HG02943 (cell line): ENCODE results near the gene CHN2.

Experiments
- ATAC-seq: cut with Tn5 transposase; IDR thresholded peaks from one replicate; pipeline ENCODE4 v1.9.1; 2021; ENCODE audit warnings: mild to moderate bottlenecking, low read depth, moderate library complexity; ENCODE audit not compliant: unreplicated experiment

The CHN2 gene

DNA sequence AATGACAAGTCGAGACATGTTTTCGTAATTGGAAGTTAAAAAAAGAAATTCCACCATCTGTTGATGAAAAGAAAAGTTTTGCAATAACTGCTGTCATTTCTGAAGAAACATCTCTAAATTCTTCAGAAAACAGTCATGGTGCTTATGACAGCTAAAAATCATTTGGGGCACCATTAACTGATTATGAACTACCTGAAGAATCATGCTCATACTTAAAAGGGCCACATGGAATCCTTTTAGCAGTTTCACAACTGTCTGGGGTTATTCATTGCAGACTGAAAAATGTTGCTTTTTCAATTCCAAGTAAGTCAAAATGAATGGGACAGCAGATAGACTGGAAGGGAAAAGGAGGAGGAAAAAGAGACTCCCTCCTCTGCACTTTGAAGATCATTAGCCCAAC lies 134.2 kb downstream of the CHN2 start:
- ATAC-seq = no peak

DNA sequence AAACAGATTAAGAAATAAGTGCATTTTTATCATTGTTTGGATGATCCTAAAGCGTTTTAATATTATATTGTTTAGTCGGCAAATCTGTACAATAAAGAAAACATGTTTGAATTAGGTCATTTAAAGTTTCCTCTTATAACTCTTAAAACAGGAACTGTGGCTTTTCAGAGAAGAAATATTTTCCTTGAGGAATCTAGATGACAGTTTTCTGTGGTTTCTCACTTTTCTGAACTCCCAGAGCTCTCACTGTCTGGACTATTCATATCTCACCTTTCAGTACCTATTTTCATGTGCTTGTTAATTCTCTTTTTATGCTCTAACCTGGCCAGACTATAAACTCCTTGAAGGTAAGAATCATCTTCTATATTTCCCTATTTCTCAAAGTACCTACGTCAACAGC lies 135.1 kb downstream of the CHN2 start:
- ATAC-seq = no peak

DNA sequence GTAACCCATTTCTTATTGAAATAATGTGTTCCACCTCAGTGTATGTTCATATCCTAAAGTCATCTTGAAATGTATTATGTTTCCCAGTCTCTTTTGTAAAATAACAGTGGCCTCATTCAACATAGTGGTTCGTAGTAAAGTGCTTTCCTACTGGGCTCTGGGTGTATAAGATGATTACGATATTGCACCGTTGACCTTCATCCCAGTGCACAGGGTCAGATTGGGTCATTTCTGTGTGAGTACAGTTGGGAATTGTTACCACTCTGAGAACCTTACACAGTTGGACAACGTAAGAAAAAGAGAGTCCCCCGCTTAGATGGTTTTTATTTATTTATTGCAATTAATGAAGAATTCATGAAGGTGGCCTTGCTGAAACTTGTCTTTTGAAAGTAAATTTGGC lies 135.6 kb downstream of the CHN2 start:
- no peak for ATAC-seq

DNA sequence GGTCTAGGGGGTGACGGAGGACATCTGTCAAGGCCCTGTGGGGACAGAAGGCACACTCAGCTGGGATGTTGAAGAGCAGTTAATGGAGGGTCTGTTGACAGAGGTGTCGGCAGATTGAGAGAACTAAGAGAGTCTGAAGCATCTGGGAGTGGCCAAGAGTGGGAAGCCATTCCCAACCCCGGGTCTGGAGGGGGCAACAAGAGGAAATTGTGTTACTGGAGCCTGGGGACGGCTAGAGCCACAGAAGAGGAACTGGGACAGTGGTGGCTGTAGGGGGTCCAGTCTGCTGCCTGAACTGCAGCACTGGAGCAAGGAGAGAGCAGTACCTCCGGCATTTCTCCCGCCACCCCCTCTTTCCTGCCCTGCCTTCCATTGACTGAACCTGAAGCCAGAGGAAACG lies 136.6 kb downstream of the CHN2 start:
- ATAC-seq = no peak

DNA sequence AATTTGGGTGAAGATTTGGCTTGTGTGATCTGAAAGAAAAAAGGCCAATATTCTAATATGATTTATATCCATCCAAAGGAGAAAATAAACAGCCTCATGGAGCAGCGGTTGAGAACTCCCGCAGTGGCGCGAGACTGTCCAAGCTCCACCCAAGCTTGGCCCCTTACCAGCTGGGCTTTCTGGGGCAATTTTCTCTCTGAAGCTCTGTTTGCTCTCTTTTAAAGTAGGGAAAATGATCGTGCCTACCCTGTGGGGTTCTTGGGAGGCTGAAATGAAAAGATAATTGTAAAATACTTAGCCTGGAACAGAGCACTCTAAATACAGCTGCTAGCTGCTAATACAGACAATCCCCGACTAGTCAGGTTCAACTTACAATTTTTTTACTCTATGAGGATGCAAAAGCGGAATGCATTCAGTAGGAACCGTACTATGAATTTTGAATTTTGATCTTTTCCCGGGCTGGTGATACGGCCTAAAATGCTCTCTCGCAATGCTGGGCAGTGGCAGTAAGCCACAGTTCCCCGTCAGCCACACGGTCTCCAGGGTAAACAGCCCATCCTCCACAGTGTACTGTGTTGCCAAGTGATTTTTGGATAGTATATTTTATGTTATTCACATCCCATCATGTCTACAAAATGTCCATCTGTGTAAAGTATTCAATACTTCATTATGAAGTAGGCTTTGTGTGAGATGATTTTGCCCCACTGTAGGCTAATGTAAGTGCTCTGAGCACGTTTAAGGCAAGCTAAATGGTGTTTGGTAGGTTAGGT lies 137.7 kb downstream of the CHN2 start:
- ATAC-seq = no peak

DNA sequence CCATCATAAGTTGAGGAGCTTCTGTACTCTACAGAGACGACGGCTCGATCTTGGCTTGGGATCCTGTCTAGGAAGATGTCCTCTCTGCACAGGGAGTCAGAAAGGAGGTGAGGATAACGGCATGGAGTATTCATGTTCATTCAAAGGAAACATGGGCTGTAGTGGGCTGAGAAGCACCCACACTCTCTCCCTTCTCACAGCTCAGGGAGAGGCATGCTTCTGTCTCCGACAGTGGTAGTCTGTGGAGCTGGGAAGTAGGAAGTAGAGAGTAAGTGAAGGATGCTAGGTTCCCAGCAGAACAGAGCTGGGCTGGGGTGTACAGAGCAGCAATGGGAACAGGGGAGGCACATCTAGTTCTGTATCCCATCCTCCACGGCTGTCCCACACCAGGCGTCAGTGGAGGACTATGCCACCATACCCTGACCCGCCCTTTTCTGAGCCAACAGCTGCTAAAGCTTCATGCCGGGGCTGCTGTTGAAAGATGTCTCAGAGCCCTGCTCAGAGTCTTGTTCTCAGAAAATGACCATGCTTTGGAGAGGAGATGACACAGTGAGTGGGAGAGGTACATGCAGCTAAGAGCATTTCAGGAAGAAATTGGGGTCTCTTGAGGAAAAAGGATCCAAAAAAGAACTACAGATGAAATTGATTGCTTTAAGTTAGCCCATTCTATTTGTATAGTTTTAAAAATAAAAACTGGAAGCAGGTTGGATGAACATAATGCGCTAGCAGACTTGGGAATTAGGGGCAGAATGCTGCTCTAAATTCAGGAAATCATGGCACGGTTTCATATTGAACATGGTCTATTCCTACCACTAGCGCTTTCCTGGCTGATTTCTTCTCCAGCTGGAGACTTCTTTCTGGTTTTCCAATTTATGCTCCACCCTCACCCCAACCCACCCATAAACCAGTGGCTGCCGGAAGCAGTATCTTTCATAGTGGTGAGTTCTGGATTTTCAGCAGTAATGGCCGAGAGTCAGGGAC lies 138.6 kb downstream of the CHN2 start:
- no peak for ATAC-seq

DNA sequence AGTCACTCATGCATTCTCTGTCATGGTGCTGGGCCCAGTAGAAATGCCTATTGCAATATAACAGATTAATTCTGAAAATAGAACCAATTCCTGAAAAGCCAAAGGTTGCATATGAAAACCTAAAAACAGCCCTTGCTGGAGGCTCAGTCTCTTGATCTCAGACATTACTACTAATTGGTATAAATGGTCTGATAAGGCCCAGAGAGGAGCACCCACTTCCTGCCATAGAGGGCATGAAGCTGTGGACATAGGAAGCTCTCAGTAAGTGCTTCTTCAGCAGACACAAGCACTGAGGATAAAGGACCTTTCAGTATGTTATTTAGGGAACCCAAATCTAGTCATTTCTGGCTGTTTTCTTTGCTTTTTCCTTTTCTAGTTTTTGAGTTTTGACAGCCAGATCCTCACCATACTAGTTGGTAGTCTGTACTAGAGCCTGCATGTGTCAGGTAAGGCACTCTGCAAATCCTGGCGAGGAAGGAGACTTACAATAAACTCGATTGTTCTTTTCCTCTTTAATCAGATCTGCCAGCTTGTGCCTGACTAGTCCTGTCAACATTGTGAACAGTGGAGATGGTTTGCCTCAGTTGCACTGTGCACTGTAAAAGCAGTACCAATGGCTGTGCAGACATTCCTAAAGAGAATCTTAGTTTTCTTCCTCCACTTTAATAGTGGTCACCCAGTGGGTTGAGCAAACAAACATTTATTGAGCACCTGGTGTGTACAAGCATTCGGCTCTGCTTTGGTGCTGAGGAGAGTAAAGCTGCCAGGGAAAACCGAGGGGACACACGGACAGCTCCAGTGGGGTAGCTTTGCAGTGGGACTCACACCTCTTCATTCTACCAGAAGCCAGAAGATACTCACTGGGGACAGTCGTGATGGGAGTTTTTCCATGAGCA lies 140.9 kb downstream of the CHN2 start:
- no peak for ATAC-seq

DNA sequence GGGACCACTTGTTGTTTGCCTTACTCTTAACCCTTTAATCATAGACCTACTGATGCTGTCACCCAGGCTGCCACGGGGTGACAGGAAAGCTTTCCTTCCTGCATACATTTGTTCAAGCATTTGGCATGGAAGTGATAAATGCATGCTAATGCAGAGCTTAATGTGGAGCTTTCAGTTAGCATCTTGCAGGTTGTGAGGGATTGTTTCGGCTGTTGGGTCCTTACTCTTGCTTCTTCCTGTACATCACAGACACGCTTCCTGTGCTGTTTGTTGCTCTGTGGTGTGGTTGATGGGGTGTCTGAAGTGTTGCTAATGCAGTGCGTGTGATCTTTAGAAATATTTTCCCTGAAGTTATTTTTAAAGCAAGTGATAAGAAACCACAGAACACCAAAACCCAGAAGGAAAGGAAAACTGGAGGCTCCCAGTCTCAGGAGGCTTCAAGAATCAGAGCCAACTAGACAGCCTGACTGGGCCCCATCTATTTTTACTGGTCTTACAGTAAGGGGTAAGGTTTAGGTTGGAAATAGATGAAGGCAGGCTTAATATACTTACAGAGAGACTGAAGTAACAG lies 143.1 kb downstream of the CHN2 start:
- ATAC-seq = no peak

DNA sequence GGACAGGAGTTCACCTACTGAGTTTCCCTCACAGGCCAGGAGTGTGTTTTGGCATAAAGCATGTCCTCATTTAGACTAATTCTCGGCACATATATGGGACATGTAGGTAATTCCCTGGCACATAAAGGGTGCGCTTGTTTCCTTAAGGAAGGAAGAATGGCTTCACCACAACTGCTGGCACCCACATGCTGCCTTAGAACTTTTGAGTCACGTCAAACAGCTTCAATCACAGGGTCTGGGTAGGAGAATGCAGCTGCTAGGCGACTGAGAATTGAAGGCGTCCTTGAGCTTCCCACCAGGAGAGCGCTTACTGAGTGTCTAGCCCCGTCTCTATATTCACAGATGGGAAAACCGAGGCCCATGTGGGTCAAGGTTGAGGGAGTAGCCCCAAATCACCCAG lies 146.1 kb downstream of the CHN2 start:
- ATAC-seq = no peak

DNA sequence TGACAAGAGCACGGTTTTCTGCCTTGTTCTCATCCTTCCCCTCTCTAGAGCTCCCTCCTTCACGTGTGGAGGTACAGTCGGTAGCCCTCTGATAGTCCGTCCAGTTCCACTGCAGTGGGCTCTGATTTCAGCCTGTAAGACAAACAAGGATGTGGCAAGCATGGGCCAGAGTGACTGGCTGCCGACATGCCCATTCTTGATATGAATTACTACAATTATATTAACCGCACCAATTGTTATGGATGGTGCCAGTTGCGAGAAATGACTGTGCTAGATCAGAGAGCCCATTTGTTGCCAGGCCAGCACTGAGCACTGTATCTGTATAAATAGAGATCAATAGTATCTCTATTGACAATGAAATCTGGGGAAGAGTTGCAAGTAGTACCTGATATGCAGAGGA lies 146.6 kb downstream of the CHN2 start:
- ATAC-seq = no peak

DNA sequence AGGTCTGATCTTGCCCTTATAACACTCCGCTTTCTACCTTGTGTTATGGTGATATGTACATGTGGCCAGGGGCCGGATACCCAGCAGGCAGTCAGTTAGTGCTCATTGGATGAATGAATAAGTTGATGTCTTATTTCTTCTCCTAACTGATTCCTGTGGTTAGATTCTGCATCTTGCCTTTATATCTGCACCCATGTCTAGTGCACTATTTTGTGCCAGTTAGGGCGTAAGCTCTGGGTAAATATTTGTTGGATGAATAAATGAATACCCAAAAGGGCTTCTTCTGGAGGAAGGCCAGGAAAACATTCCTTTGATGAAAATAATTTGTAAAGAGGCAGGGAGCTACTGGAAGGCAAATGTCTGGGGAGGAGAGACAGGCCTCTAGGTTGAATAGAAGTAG lies 148.2 kb downstream of the CHN2 start:
- ATAC-seq = no peak

DNA sequence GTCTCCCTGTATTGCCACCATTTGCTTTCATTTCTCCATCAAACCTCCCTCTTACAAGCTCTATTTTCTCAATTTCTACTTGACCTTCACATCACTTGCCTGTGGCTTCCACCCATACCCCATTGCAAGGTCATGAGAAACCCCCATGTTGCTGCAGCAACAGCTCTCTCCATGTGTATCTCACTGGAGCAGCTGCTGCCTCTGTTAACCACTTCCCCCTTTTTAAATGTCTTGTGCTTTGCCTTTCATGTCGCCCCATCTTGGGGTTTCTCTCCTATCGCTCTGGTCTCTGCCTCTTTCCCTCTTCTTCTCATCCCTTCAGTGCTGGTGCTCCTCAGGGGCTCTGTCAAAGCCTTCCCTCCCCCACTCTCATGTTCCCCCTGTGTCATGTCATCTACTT lies 148.8 kb downstream of the CHN2 start:
- ATAC-seq = no peak

DNA sequence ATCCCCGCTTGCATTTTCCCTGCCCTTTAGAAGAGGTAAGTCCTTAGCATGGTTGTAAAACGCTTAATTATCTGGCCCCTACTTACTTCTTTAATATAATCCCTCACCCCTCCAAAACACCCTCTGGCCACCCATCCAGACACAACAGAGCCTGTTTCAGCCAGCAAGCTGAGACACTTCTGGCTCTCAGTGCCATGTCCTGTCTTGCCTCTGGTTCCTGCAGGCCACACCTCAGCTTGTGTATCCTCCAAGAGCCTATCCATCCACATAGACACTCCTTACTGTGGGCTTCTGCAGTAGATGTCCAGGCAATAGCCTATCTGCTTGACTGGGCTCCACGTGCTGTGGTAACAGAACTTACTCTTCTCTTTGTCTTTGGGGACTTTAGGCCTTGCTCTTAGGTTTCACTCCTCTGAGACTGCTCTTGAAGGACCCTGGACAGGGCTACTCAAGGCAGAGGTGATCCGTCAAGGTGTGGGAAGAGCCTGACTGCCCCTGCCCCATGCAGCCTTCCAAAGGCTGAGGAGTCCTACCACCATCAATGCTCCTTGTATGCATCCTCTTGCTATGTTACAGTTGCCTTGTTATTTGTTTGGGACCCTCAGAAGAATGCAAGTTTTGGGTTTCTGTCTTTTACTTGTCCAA lies 149.9 kb downstream of the CHN2 start:
- ATAC-seq = no peak

DNA sequence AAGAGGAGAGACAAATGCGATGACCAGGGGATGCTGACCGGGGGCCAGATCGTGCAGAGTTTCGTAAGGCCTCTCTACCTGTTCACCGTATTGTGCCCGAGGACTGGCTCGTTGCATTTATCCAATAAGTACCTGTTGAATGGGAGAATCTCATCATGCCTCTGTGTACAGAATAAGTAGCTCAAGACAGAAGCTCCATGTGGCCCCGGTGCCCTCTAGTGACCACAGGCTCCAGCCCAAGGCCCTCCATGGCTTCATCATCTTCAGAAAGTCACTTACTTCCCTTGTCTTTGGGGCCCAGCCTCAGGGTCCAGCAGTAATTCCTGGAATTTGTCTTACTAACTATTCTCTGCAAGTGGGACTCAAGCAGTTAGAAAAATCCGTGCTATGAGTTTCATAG lies 151.0 kb downstream of the CHN2 start:
- ATAC-seq = no peak

DNA sequence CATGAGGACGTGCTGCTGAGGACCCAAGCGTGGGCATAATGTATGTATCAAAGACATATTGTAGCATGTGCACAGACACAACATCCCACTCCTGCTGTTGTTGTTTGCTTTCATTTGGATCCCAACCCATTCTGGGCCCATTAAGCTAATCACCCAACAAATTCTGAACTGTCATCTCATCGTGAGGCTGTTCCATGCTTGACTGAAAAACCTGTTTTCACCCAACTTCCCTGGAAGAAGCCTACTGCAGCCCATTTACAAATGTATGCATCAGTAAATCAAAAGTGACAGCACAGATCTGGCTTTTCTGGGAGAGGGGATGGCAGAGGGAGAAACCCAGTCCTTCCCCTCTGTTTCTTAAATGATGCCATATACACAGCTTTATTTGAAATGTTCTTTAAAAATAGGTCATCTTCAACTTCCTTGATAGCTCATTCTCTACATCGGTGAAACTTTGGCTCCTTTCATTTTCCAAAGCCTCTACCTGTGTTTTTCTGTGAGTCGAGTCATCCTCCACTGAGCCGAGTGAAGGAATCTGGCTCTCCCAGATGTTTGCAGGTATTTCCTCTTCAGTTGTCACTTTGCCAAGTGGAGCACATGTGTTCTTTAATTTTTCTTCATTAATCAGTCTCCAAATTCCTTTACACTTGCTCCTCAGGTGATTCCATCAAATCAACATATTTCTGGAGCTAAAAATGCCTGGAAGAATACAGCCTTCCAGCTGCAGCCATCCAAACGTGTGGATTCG lies 151.8 kb downstream of the CHN2 start:
- no peak for ATAC-seq

DNA sequence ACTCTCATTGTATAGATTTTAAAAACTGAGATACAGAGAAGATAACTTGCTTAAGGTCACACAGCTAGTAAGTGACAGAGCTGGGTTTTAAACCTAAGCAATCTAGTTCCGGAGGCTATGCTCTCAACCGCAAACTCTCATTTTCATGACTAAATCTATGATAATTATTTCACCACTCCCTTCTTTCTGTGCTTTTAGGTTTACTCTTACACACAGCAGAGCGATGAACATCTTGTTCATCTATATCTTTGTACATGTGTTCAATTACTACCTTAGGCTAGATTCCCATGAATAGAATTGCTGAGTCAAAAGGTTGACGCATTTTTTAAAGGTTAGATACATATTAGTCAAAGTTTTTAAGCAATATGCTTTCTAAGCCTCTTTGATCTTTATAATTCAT lies 154.8 kb downstream of the CHN2 start:
- no peak for ATAC-seq

DNA sequence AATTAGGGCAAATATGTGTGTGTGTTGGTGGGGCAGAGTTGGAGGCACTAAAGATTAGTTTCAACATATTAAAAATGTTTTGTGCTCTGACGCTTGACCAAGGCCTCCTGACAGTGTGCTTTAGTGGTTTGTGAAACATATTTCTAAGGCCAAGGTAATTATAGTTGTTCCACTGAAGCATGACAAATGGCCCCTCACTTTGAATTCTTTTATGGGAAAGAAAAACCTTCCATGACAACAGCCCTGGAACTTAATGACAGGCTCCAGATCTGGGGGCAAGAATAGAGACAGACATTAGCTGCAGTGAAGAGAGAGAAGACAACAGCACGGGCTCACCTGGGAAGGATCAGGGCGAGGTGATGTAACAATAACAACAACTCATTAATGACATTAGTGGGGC lies 155.8 kb downstream of the CHN2 start:
- no peak for ATAC-seq

DNA sequence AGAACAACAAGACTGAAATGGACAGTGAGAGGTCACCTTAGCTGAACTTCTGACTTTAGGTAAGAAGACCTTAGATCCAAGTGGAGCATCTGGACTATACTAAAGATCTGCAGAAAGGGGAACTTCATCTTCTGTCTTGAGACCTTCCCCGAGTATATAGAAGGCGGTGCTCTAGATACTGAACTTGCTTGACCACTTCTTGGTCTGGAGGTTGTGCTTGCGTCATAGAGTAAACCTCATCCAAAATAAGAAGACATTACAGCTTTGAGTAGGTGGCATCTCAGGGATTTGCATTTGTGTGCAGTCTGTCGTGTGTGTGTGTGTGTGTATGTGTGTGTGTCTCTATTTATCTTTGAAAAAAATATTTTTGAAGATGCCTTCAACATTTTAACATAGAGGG lies 157.5 kb downstream of the CHN2 start:
- no peak for ATAC-seq

DNA sequence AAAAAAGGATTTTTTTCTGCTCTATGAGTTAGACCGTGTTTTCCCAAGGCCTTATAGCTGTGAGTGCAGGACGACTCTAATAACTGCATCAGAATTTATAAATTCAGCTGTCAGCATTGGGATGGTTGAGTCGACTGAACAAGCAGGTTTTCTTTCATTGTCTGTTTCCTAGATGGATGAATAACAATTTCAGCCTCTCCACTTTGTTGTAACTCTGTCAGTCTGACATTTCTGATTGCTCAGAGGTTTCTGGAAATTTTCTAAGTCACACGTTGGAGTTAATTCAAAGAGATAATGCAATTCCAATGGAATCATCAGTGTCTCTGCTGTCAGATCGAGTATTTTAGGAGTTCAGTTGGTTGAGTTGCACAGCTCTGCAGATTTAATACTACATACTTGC lies 159.2 kb downstream of the CHN2 start:
- no peak for ATAC-seq
